H1 (cell line): Measurements from ENCODE around the gene CEL. TPM values are rescaled to one million over a fixed set of nuclear protein-coding genes. Genes with fewer than 3 reads are reported as not detected.

Experiments
- SIN3A ChIP-seq, 2 experiments: IDR thresholded peaks in 1 of 2; conservative IDR thresholded peaks in 1 of 2; 2 replicates each; pipeline ENCODE4 v1.6.1; 2011 to 2012; ENCODE audit warnings: low read length in 2 of 2, improper control_type of control experiment in 1 of 2, low read depth in 1 of 2, mild to moderate bottlenecking in 1 of 2
- polyA plus RNA-seq, 7 experiments: library from polyadenylated mRNA; depleted of rRNA in 3 of 7; stranded (reverse) in 5 of 7; unstranded in 2 of 7; fragments of >200 nt in 5 of 7; fragments of 200-250 nt in 2 of 7; gene quantifications; 1 replicate in 5 of 7; 2 replicates in 1 of 7; 4 replicates in 1 of 7; pipeline versions ENCODE4 v1.2.1 to v1.2.3, GENCODE V29; 2011 to 2013; ENCODE audit warnings: missing spikeins in 2 of 7, mixed read lengths in 2 of 7
- total RNA-seq: library from RNA; stranded (reverse); fragmentation: NEBNext Ultra II Directional; extraction: Animal tissue kit (Norgen Biotek cat#: 25700); gene quantifications from 2 replicates; pipeline ENCODE4 v1.2.1, GENCODE V29; 2021

The CEL gene
- total and polyA plus RNA-seq, 2 of the 8 experiments (the other 6 are each of a cell fraction or from before 2014, with no cell fraction given), result 1.8 to 3.4 TPM

- TF ChIP-seq SIN3A (conservative IDR thresholded peaks at IDR 0.05 in 1 of 2, IDR thresholded peaks at IDR 0.05 in 1 of 2; ENCODE audit: low read depth in 1 of 2, low read length in 2 of 2), result no peak
Observed at GRCh38 chr9:133108794-133109641, 47.2 kb downstream of the CEL start (continued).
